GM19467 (cell line): Measurements from ENCODE around the gene CEP44.
"Not testable (repeated sequence)": the region's sequence is repeated elsewhere in the genome, so short reads cannot be mapped to it uniquely, and the experiment has no call there.

Source experiments
- ATAC-seq: cut with Tn5 transposase; IDR thresholded peaks from one replicate; pipeline ENCODE4 v1.9.1; 2021; ENCODE audit warnings: mild to moderate bottlenecking, moderate library complexity; ENCODE audit not compliant: unreplicated experiment

CEP44 gene

DNA sequence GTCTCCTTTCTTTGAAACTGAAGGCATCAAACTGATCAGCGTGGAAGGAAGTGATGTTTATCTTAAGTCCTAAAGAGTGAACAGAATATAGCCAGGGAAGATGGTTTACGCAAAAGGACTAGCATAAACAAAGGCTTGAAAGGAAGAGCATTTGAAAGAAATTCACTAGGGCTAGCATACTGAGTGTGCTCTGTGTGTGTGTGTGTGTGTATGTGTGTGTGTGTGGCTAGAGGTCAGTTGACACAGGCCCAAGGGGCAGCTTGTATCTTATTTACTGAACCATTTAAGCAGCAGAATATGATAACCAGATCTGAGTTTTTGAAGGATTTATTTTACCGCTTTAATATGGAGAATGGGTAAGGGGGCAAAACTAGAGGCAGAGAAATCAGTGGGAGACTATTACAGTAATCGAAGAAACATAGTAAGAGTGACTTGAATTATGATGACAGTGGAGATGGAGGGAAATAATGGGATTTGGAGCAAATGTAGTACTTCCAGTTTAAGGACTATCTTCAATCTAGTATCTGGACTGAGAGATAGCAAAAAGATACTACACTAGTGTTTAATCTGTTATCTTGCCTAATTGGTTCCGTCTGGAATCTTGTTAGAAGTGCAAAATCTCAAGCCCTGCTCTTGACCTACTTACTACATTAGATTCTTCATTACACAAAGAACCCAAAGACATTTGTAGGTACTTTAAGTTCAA lies 36.9 kb downstream of the CEP44 start:
- ATAC-seq: no peak

DNA sequence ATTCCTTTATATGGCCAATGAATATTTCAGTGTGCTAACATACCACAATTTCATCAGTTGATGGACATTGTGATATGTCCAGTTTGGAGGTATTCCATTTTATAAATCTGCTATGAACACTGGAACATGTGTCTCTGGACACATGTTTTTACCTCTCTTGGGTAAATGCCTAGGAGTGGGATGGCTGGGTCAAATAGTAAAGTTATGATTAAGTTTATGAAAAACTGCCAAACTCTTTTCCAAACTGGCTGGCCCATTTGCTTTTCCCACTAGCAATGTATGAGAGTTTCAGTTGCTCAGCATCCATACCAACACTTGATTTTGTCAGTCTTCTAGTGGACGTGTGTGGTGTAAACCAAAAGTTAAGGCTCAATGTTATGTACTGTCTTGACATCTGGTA lies 40.5 kb downstream of the CEP44 start:
- ATAC-seq: no peak

DNA sequence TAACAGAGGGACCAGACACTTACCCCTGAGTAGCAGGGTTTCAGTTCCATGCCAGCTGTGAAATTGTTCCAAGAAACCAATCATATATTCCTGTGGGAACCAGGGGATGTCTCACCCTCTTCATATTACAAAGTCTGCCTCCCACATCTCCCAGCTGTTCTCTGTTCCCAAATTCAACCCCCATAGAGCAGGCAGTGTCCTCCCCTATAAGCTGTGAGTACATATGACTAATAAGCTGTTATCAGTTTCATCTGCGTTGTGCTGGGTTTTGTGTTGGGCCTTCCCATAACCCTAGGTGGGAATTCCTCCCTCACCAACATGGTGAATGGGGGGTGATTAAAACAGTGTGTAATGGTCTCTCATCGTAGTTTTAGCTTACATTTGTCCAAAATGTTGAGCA lies 41.0 kb downstream of the CEP44 start:
- no peak for ATAC-seq

DNA sequence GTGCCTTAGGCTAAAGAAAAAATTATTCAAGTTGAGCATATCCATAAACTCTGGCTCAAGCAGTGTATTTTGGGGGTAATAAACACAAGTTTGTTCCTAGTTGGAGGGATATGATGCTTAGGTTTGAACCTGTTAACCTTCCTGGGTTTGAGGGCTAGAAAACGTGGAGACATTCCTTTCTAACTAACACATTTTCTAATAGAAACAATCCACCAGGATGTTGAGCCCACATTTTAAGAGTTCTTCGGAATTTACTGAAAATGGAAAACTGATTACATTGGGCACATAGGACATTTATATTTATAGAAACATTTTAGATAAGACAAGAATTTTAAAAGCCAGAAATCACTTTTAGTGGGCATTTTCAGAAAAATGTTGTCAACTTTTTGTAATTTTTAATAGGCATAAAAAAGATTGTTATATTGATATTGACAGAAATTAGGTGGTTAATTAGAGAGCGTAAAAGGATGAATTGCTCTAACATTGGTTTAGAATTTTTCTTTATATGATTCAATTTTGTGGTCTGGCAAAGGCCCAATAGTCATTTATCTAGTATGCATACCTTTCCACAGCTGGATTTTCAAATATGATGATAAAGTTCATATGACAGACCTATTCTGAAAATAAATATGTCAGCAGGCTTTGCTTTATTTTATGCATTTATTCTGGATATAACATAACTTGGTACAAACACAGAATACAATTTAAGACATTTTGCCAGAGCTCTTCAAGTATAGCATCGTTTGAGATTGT lies 49.2 kb downstream of the CEP44 start:
- no peak for ATAC-seq

DNA sequence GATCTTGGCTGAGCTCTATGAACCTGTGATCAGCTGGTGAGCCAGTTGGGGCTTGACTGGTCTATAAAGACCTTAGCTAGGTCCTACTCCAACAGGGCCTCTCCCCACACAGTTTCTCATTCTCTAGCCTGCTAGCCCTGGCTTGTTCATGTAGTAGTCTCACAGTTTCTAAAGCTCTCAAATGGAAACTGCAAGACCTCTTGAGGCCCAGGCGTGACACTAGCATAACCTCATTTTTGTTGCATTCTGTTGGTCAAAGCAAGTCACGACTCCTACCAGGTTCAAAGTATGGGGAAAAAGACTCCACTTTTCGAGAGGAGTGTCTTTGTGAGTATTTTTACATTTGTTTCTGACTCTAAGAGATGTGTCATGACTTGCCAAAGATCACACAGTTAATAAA lies 50.9 kb downstream of the CEP44 start:
- peak; percentile 86 for ATAC-seq

DNA sequence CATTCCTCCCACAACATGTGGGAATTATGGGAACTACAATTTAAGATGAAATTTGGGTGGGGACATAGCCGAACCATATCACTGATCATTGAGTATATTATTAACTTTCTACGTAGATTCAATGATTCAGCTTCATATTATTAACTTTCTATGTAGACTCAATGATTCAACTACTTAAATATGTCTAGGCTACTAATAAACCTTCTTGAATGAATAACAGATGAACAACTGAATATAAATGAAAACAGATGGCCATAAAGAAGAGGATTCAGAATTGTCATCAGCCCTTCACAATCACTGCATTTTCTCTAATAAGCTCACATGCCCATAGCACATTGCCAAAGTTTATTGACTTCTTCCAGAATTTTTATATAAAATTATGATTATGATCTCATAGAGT lies 57.0 kb downstream of the CEP44 start:
- ATAC-seq: no peak

- no peak for ATAC-seq
These were observed 65.4 kb downstream of the CEP44 start for GRCh38 chr4:174349156-174349555.

DNA sequence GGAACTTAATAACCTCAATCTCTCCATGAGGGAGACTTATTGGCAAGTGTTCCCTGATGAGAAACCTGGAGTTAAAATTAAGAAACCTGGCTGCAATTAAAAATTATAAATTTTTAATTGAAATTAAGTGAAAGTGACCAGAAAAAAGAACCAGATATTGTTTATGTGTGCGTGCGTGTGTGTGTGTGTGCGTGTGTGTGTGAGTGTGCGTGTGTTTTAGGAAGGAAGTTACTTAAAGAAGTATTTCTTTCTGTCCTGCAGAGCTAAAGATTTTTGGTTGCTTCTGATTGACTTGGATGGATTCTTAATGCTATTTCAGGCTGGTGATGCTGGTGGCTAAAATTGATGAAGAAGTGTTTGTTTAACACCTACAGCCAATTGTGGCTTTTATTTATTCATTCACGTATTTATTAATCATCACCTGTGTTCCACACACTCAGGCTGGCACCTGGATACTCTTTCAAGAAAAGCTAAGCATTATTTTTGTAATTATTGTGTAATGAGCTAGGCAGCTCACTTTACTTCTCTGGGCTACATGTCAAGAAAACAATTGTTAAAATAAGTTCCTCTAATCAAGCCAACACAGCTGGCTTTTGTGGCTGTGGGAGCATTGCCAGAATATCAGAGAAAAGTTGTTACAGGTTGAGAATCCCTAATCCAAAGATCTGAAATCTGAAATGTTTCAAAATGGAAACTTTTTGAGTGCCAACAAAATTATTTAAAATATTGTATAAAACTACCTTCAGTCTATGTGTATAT lies 68.5 kb downstream of the CEP44 start:
- ATAC-seq: no peak

DNA sequence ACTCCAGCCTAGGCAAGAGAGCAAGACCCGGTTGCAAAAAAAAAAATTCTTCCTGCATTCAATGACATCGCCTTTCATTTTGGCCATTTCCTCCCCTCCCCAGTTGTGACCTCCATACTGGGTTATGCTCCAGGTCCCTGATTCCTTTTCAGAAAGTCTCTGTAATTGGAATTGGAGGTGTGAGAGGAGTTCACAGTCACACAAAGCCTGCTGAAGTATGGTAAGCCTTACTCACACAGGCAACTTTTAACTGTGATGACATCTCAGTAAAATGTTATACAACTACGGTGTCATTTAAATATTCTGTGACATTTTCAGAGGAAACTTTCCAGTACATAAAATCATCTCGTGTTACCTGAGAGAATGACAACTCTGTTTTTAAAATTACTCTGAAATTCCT lies 73.6 kb downstream of the CEP44 start:
- ATAC-seq: no peak

- peak; percentile 53 for ATAC-seq
These were observed 74.7 kb downstream of the CEP44 start for GRCh38 chr4:174358410-174358809.

DNA sequence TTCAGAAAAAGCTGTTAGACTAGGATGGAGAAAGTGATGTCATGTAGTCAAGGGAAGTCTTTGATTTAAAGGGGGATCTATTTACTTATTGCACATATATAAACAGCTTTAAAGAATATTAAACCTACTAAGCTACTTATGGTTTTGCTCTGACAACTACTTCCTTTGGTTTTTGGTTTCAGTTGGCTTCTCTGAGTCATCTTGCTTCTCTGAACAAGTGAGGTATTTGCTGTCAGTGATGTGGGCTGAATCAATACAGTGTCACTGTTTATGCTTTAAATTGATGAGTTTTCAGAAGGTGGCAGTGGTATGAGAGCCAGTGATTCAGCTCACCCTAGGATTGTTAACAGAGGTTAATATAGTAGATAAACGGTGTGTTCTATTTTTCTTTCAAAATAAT lies 75.1 kb downstream of the CEP44 start:
- peak; percentile 99 for ATAC-seq

DNA sequence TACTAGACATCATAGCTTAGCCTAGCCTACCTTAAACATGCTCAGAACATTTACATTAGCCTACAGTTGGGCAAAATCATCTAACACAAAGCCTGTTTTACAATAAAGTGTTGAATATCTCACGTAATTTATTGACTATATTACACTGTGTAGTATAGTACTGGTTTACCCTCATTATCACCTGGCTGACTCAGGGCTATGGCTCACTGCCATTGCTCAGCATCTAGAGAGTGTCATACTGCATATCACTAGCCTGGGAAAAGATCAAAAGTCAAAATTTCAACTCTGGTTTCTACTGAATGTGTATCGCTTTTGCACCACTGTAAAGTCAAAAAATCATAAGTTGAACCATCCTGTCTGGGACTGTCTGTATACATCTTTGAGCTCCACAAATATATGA lies 78.6 kb downstream of the CEP44 start:
- no peak for ATAC-seq

GRCh38 chr4:174363782-174364181 lies 80.1 kb downstream of the CEP44 start:
- not testable (repeated sequence) for ATAC-seq

GRCh38 chr4:174365018-174365587 lies 81.4 kb downstream of the CEP44 start:
- ATAC-seq: no peak

- no peak for ATAC-seq
These were observed 86.3 kb downstream of the CEP44 start for GRCh38 chr4:174369985-174370384.

DNA sequence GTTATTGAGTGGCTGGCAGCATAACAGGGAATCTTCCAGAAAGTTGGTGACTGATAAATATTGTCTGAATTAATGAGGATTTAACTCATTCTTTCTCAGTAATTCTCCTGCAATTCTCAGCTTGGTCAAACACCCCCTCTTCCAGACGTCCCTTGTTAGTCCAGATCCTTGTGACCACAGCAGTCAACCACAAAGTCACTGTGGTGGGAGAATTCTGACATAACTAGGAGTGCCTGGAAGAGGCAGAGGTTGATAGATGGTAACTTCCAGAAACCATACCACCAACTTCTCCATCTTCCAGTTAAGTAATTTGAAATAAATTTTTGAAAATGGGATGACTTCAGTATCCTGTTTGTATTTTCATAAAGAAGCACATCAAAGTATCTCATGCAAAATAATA lies 90.1 kb downstream of the CEP44 start:
- ATAC-seq: no peak

DNA sequence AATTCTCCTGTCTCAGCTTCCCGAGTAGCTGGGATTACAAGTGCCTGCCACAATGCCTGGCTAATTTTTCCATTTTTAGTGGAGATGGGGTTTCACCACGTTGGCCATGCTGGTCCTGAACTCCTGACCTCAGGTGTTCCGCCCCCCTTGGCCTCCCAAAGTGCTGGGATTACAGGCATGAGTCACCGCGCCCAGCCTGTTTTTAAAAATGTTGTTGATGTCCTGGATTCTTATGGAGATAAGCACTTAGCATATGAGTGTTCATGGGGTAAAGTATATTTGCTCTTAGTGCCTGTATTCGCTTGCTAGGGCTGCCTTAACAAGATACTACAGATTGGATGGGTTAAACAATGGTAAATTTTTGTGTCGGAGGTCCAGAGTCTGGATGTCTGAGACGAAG lies 91.7 kb downstream of the CEP44 start:
- ATAC-seq: no peak

DNA sequence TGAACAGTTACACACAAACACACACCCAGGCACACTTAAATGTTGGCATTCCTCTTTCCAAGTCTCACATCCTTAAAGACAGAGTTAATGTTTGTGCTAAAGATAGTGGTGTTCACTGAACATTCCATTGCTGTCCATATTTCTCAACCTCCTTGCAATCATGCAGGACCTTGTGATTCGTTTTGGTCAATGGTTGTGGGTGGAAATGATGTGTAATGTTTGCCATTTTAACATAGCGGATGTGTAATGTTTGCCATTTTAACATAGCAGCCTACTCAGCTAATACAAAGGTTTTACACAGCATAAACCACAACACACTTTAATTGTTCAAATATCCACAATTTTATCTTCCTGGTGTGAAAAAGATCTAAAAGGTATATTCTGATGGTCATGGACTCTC lies 93.9 kb downstream of the CEP44 start:
- no peak for ATAC-seq

DNA sequence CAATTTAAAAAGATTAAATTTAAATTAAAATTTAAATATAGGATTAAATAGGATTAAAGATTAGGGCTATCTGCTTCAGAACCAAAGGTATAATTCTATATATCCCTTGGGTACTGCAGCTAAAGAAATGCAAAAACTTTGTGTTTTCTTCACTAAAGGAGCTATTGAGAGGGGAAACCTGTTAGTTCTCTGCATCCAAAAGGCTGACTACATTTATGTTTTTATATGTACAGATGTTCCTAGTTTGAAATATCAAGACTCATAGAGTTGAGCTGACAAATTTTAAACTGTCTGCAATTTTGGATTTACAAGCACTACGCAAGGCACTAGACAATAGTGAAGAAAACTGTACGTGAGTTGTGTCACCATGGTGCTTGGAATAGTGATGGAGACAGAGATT lies 95.2 kb downstream of the CEP44 start:
- no peak for ATAC-seq

DNA sequence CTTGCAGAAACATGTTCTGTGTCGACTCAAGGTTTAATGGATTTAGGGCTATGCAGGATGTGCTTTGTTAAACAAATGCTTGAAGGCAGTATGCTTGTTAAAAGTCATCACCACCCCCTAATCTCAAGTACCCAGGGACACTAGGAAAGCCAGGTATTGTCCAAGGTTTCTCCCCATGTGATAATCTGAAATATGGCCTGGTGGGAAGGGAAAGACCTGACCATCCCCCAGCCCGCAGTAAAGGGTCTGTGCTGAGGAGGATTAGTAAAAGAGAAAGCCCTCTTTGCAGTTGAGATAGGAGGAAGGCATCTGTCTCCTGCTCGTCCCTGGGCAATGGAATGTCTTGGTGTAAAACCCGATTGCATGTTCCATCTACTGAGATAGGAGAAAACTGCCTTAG lies 96.5 kb downstream of the CEP44 start:
- ATAC-seq: not testable (repeated sequence)

DNA sequence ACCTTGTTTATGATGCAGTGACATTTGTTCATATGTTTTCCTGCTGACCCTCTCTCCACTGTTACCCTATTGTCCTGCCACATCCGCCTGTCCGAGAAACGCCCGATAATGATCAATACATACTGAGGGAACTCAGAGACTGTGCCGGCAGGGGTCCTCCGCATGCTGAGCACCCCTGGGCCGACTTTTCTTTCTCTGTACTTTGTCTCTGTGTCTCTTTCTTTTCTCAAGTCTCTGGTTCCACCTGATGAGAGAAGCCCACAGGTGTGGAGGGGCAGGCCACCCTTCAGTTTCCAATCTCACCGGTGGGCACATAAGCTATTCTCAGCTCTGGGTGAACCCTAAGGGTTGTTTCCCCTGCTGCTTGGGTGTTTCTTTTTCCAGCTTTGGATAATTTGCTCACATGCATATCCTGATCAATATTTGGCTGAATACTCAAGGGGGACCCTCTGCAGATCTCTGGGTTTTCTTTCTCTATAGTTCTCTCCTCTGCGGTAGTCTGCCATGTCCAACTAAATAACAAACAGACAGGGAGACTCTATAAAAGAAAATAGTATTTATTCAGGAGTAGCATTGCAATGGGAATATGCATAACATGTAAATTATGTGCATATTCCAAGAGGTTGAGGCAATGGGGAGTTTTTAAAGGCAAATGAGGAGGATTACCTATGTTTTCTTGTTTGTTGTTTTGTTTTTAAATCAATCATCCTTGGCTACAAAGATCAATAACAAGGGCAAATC lies 97.2 kb downstream of the CEP44 start:
- no peak for ATAC-seq
